Stomach smooth muscle (tissue), 2 donors: ENCODE measurements around the gene LHFPL6.

ENCODE experiments used
- H3K27ac ChIP-seq: one replicate; pipeline ENCODE4 v1.7.0; 2013; ENCODE audit warnings: mild to moderate bottlenecking, low read length, inconsistent platforms
- H3K27me3 ChIP-seq, 2 donors: one replicate each; pipeline ENCODE4 v1.7.0; 2013; ENCODE audit warnings: low read length in 2 of 2; ENCODE audit not compliant: insufficient read depth in 2 of 2, control insufficient read depth in 1 of 2
- H3K36me3 ChIP-seq, 2 donors: one replicate each; pipeline ENCODE4 v1.7.0; 2013; ENCODE audit warnings: low read length in 2 of 2; ENCODE audit not compliant: control insufficient read depth in 2 of 2, insufficient read depth in 2 of 2
- H3K4me1 ChIP-seq: one replicate; pipeline ENCODE4 v1.7.0; 2013; ENCODE audit warnings: low read length; ENCODE audit not compliant: control insufficient read depth, insufficient read depth
- H3K4me3 ChIP-seq, 2 donors: one replicate each; pipeline ENCODE4 v1.7.0; 2013; ENCODE audit warnings: low read length in 2 of 2
- H3K9ac ChIP-seq, 2 donors: one replicate each; pipeline ENCODE4 v1.7.0; 2013; ENCODE audit warnings: low read length in 2 of 2, mild to moderate bottlenecking in 1 of 2
- H3K9me3 ChIP-seq, 2 donors: one replicate each; pipeline ENCODE4 v1.7.0; 2013; ENCODE audit warnings: low read length in 2 of 2; ENCODE audit not compliant: control insufficient read depth in 2 of 2
- donor health status: healthy.
- donor health status: Pancreatic carcinoma.

The LHFPL6 gene

DNA sequence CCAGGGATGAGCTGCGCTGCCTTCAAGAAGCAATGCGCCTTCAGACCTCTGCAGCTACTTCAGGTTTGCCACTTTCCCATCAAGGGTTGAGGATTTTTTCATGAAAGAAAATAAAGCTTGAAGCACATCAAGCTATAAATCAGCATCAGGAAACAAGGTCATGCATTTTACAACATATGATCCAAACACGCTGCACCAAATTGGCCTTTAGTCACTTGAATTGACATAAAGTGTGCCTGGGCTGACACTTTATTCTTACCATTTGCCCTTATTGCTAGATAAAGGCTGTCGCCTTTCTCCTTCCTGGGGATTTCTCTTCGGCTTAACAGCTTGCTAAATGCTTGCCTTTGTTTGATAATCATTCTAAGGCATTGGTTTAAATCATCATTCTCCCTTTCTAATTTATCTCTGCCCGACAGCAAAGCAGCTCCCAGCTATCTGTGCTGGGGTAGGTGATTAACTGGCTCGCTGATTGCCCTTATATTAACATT is 87.7 kb downstream of the LHFPL6 start:
- Histone ChIP-seq H3K27me3 (no peaks in the 10 kb centered on the region), H3K9me3 (no peaks in the 10 kb centered on the region), H3K4me1 (peaks cover 7% of the 10 kb centered on the region), H3K9ac (no peak overlapping the region), H3K27ac (no peak overlapping the region), H3K4me3 (no peak overlapping the region), H3K36me3 (no peaks in the 10 kb centered on the region)

DNA sequence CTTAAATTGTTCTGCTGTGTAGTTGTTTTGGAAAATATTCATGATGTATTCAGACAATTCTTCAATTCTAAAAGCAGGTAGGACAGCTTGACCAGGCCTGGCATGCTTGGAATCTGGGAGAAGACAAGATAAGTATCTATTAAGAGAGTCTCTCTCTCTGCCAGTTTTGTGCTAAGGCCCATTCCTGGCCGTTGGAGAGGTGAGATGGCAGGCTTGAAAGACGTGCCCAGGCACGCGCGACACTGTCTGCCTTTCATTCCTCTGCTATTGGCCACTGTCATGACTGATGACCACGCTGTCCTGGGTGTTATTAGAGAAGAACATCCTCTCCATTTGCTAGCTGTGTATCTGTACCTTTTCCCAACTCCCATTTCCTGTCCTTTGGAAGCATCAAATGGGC is 90.3 kb downstream of the LHFPL6 start:
- H3K27ac ChIP-seq, result no peak overlapping the region
- H3K9ac ChIP-seq, result no peak overlapping the region
- no peaks in the 10 kb centered on the region for H3K36me3 ChIP-seq
- no peaks in the 10 kb centered on the region for H3K9me3 ChIP-seq
- no peak overlapping the region for H3K4me3 ChIP-seq
- peaks cover 7% of the 10 kb centered on the region for H3K4me1 ChIP-seq
- H3K27me3 ChIP-seq, result no peaks in the 10 kb centered on the region

DNA sequence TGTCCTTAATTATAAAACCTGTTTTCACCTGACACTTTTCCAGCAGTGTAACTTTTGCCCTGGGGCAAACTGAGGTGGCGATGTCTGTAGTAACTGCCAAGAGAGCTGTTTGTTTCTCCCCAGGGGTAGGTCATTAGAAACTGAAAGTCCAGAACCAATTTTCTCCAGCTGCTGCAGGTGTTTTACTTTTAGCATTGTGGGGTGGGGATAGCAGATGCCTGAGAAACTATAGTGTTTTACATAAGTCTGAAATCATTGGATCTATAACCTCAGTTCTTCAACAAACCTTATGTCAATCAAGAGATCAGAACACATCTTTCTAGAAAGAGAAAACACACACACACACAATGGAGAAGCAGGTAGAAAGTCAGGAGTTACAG is 92.7 kb downstream of the LHFPL6 start:
- Histone ChIP-seq H3K27ac (no peak overlapping the region), H3K9ac (no peak overlapping the region), H3K27me3 (no peaks in the 10 kb centered on the region), H3K4me3 (no peak overlapping the region), H3K9me3 (no peaks in the 10 kb centered on the region), H3K36me3 (no peaks in the 10 kb centered on the region), H3K4me1 (peaks cover 6% of the 10 kb centered on the region)

DNA sequence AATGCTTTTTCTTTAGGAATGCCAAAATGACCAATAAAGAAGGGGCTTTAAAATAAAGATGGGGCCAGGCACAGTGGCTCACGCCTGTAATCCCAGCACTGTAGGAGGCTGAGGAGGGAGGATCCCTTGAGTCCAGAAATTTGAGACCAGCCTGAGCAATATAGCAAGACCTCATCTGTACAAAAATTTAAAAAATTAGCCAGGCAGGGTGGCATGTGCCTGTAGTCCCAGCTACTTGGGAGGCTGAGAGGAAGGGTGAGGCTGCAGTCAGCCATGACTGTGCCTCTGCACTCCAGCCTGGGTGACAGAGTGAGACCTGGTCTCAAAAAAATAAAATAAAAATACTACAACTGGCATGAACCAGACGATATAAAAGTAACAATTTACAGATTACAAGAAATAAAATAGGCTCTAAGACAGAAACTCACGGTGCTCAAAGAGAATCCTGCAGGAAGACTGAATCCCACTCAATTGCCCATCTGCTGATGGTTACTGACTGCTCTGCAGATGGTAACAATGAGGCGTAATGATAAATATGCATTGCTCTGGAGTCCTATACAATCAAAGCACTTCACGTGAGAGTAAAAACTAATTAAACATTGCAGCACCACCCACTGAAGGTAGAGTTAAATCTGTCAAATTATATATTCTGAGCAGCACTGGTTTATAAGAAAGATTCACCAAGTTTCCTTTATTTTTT is 93.2 kb downstream of the LHFPL6 start:
- no peaks in the 10 kb centered on the region for H3K36me3 ChIP-seq
- no peaks in the 10 kb centered on the region for H3K9me3 ChIP-seq
- H3K4me3 ChIP-seq, result no peak overlapping the region
- H3K27me3 ChIP-seq, result no peaks in the 10 kb centered on the region
- H3K27ac ChIP-seq, result no peak overlapping the region
- H3K4me1 ChIP-seq, result peaks cover 3% of the 10 kb centered on the region
- H3K9ac ChIP-seq, result no peak overlapping the region

DNA sequence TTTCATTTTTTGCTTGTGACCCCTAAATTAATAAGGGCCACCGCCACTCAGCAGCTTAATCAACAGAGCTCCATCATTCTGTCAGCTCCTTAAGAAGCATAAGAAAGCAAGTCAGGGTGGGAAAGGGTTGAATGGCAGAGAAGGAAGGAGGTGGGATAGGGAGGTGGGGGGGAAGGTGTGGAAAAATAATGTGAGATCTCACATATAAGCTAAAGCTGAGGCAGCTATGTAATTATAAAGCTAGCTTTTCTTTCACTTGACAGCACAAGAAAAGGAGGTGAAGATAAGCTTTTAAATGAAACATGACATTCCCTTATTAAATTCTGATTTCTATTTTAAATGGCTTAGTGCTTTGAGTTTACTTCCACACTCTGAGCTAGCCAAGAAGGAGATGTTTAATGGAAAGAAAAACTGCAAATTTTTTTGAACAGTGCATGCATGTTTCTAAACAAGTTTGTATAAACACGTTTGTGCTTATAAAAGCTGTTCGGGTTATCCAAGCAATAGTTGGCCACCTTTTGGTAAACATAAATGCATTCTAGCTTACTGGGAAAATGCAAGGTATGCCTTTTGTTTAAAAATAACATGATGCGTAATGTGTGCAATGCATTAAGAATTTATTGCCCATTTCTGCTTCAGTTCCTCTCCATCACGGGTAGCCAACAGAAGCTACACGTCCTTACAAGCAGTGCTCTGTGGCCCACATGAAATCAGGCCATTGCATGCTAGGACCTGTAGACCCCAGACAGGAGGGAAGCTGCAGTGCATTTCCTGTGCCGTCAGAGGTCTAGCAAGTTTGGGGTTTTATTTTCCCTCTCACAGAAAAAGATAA is 96.2 kb downstream of the LHFPL6 start:
- Histone ChIP-seq H3K4me1 (peaks cover 3% of the 10 kb centered on the region), H3K4me3 (peak overlapping the region in 1 of 2 donors; percentile 44), H3K9me3 (no peaks in the 10 kb centered on the region), H3K27me3 (no peaks in the 10 kb centered on the region), H3K9ac (no peak overlapping the region), H3K36me3 (no peaks in the 10 kb centered on the region), H3K27ac (no peak overlapping the region)

DNA sequence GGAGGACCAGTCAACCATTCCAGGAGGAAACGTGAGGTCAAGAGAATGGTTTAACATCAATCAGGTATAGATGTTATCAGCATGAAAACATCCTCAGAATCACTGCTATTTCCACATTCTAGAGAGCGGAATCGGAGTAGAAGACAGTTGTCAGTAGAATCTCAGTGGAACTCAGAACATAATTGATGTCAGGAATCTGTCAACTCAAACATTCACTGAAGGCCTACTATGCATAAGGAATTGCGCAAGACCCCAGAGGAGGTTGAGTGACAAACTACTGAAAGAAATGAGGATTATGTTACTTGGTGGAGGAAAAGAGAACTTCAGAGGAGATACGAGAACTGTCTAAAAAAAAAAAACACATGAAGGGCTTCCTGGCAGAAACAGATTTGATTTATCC is 97.8 kb downstream of the LHFPL6 start:
- Histone ChIP-seq H3K27me3 (no peaks in the 10 kb centered on the region), H3K27ac (no peak overlapping the region), H3K9ac (no peak overlapping the region), H3K36me3 (no peaks in the 10 kb centered on the region), H3K4me3 (no peak overlapping the region), H3K4me1 (peaks cover 3% of the 10 kb centered on the region), H3K9me3 (no peaks in the 10 kb centered on the region)

DNA sequence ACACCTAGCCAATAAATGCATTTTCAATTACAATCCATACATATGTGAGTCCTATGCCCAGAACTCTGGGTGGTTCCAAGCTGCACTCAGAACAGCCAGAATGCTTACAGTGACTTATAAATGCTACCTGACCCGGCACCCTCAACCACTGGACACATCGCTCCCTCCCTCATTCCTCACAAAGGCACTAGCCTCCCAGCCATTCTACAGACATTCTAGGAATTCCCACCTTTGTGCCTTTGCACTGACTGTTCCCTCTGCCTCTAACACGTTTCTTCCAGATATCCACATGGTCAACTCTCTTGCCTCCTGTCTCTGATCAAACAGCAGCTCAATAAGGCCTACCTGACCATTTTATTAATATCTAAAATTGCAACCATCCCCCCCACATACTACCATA is 99.9 kb downstream of the LHFPL6 start:
- no peaks in the 10 kb centered on the region for H3K36me3 ChIP-seq
- no peaks in the 10 kb centered on the region for H3K27me3 ChIP-seq
- peaks cover 3% of the 10 kb centered on the region for H3K4me1 ChIP-seq
- H3K9me3 ChIP-seq, result no peaks in the 10 kb centered on the region
- no peak overlapping the region for H3K27ac ChIP-seq
- H3K4me3 ChIP-seq, result no peak overlapping the region
- H3K9ac ChIP-seq, result no peak overlapping the region

DNA sequence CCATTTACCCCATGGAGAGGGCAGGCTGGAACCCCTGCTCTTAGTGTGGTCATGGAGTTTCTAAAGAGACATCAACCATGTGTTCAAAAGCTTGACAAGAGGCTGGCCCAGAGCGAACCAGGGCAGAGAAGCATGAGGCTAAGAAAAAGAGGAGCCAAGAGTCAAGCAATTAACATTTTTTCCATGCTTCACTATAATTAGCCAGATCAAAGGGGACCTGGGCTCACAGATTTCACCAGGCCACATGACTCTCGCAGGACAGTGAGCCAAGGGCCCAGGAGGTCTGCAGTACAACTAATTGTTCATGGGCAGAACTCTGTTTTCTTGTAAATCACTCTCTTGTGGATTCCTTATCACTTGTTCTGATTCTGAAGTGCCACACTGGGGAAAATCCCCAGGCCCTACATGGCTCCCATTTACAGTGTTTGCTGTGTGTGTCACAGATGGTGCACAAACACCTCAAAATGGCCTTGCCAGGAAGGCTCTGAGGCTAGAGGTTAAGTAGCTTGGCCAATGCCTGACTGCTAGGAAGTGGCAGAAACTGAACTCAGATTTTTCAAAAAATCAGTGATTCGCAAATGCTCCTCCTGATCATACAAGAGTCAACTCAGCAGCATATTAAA is 101.2 kb downstream of the LHFPL6 start:
- Histone ChIP-seq H3K36me3 (no peaks in the 10 kb centered on the region), H3K27ac (no peak overlapping the region), H3K4me3 (no peak overlapping the region), H3K4me1 (no peaks in the 10 kb centered on the region), H3K27me3 (no peaks in the 10 kb centered on the region), H3K9ac (no peak overlapping the region), H3K9me3 (no peaks in the 10 kb centered on the region)

DNA sequence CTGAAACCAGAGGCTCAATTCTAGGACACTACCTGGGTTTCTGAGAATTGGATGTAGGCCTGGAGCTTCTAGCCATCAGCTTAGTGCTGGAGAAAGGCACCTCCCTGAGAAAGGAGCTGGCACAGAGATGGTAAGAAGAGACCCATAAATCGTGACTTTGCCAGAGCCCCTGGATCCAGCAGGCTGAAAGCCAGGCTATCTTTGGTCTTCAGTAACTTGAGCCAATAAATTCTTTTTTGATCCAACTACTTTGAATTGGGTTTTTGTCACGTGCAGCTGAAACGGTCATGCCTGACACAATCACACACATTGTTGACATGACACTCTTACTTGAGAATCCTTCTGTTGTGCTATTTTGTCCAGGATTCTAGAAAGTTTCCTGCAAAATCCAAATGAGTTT is 103.4 kb downstream of the LHFPL6 start:
- H3K27ac ChIP-seq, result no peak overlapping the region
- no peaks in the 10 kb centered on the region for H3K9me3 ChIP-seq
- no peaks in the 10 kb centered on the region for H3K4me1 ChIP-seq
- no peaks in the 10 kb centered on the region for H3K27me3 ChIP-seq
- no peak overlapping the region for H3K4me3 ChIP-seq
- H3K36me3 ChIP-seq, result no peaks in the 10 kb centered on the region
- H3K9ac ChIP-seq, result no peak overlapping the region

DNA sequence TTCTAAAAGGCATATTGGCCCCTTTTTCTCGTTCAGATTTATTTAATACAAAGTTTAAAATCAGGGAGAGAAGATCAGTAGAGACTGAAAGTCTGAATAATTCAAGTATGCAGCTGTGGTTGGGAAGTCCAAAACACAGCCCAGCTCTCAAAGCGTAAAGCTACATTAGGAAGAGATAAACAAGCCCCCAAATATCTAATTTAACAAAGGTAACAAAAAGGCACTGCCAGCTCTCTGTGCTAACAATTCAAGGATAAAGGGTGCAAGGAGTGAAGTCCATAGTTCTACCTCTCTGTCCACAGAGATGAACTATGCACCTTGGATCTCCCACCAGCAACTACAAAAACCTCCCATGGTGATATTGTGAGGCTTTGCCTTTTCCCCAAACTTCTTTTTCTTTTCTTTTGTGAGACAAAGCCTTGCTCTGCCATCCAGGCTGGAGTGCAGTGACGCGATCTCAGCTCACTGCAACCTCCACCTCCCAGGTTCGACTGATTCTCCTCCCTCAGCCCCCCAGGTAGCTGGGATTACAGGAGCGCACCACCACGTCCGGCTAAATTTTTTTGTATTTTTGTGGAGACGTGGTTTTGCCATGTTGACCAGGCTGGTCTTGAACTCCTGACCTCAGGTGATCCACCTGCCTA is 104.4 kb downstream of the LHFPL6 start:
- no peaks in the 10 kb centered on the region for H3K36me3 ChIP-seq
- no peak overlapping the region for H3K4me3 ChIP-seq
- no peaks in the 10 kb centered on the region for H3K9me3 ChIP-seq
- H3K27me3 ChIP-seq, result no peaks in the 10 kb centered on the region
- H3K27ac ChIP-seq, result no peak overlapping the region
- H3K9ac ChIP-seq, result no peak overlapping the region
- no peaks in the 10 kb centered on the region for H3K4me1 ChIP-seq
